Heart left ventricle (tissue), 13 donors: Measurements from ENCODE around the gene ACAP2.

ENCODE experiments used
- POLR2A ChIP-seq, 2 donors: fragments of 450-650 bp; IDR thresholded peaks; one replicate each; pipeline ENCODE4 v1.6.1; 2017; ENCODE audit warnings: antibody characterized with exemption in 2 of 2, mild to moderate bottlenecking in 2 of 2, moderate library complexity in 2 of 2
- TF ChIP-seq, protein P1 (sequence below), 12 donors: fragments of 200-600 bp; sonication (generic) in 4 of 12; IDR thresholded peaks; one replicate each; pipeline versions ENCODE4 v1.5.0 to v1.8.0; 2018 to 2022; ENCODE audit warnings: antibody characterized with exemption in 12 of 12, mild to moderate bottlenecking in 5 of 12
- donor health status: ischemic (EF 13 %, LVEDD 7.1; RV severe dilation, severe dysfunction).
- donor health status: DM: no; HTN: yes; CAD: no.
- donor health status: DM: no; HTN: no; CAD: no.
- donor health status: ischemic (EF 25% LVEDD 6.9; RV normal size, moderate dysfunction).
- donor health status: ischemic (EF 25% LVEDD 5.7; RV mildly dilated, moderate dysfunction).
- donor health status: ischemic (EF 35%, LVEDD 5.7; RV mildly dilated, moderate dysfunction).
- donor health status: nonischemic (EF 11% LVEDD 7.7; RV severe dilation, severe dysfunction).
- donor health status: DM: yes; HTN: yes; CAD: no.
- donor health status: PGD.
- donor health status: ischemic (EF 29% LVEDD 5.4; RV normal size, mild dysfunction).
- donor health status: nonischemic (EF 23%, LVEDD 6.1; RV moderate dilation, normal function).

DNA sequence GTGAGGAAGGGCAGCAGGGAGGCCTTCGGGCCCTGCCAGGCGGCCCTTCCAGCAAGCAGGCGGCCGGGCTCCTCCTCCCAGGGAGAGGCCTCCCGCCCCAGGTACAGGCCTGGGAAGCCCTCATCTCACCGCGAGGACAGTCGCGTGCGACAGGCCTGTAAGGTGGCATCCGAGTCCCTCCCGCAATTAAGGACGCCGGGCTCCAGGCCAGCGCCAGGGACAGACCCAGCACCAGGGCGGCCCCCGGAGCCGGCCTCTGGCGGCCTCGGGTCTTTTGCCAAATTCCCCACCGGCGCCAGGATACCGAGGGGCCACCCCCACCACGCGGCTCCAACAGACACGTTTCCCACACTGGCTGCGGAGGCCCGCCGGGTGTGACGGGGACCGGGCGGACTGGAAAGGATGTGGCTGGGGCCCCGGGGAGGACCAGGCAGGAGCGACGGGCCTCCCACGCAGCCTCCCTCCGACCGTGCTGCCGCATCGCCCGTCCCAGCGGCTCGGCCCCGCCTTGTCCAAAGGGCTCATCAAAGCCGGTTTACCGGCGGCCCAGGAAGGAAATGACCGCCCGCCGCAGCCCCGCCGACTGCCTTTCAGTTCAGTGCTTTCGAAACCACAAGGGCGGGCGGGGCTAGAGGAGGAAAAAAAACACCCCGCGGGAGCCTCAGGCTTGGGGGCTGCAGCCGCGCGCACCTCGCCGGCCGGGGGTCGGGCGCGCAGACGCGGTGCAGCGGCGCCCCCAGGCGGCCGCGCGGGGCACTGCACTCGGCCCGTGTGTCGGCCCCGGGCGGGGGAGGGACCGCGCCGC is 183.1 kb downstream of the ACAP2 start:
- peak in 1 of 2 donors; percentile 55 for TF ChIP-seq POLR2A (IDR thresholded peaks at IDR 0.05)
- TF ChIP-seq, protein P1, sequence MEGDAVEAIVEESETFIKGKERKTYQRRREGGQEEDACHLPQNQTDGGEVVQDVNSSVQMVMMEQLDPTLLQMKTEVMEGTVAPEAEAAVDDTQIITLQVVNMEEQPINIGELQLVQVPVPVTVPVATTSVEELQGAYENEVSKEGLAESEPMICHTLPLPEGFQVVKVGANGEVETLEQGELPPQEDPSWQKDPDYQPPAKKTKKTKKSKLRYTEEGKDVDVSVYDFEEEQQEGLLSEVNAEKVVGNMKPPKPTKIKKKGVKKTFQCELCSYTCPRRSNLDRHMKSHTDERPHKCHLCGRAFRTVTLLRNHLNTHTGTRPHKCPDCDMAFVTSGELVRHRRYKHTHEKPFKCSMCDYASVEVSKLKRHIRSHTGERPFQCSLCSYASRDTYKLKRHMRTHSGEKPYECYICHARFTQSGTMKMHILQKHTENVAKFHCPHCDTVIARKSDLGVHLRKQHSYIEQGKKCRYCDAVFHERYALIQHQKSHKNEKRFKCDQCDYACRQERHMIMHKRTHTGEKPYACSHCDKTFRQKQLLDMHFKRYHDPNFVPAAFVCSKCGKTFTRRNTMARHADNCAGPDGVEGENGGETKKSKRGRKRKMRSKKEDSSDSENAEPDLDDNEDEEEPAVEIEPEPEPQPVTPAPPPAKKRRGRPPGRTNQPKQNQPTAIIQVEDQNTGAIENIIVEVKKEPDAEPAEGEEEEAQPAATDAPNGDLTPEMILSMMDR (IDR thresholded peaks at IDR 0.05), result peak in 11 of 12 donors; percentile 15 to 99 (median 81)
